ENCODE results near the gene CEP70.
"Not testable (repeated sequence)": the region's sequence is repeated elsewhere in the genome, so short reads cannot be mapped to it uniquely, and the experiment has no call there.

CEP70 gene

DNA sequence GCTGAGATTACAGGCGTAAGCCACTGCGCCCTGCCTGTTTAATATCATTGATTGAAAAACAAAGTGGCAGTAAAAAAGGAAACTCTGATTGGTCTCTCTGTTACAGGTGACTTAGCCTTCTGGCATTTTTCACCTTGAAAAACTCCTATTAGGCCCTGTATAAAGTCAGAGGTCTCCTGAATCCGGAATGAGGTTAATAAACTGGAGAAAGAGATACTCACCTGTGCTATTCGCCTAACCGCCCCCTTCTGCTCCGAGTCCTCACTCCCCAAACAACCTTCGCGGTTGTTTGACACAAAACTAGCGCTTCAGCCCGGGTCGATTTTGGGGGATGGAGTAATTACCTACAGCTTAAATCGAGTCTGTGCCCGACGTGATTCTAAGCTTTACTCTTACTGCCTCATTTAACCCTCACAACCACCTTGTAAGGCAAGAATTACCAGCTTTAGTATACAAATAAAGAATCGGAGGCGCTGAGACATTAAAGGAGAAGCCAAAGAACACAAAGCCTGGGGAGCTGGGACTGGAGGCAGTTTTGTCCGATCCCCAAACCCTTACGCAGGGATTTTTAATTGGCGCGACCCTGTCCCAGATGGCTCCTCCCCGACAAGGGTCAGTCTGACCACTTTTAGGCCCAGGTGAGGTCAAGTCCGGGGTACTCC lies 441 bp downstream of the CEP70 start:
- no peak for DNase-seq (ENCODE audit: low spot score)

DNA sequence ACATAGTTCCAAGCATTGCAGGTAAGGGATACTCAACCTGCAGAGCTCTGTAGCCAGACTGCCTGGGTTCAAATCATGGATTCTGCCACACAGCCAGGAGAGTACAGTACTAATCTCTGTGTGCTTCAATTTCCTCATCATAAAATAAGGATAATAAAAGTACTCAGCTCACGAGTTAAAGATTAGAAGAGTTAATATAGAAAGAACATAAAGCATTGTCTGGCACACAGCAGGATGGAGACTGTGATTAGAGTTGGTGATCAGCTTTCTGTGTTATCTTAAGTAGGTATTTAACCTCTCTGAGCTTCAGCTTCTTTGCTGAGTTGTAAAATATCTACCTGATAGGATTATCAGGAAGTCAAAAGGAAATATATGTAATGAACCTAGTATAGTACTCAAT lies 2.7 kb downstream of the CEP70 start:
- DNase-seq (ENCODE audit: low spot score), result no peak

GRCh38 chr3:138588445-138588844 lies 5.6 kb downstream of the CEP70 start:
- DNase-seq (ENCODE audit: low spot score), result no peak

GRCh38 chr3:138587374-138587773 lies 6.7 kb downstream of the CEP70 start:
- DNase-seq (ENCODE audit: low spot score), result no peak

- DNase-seq (ENCODE audit: low spot score), result no peak
Measured at GRCh38 chr3:138578961-138579574, 15.0 kb downstream of the CEP70 start.

DNA sequence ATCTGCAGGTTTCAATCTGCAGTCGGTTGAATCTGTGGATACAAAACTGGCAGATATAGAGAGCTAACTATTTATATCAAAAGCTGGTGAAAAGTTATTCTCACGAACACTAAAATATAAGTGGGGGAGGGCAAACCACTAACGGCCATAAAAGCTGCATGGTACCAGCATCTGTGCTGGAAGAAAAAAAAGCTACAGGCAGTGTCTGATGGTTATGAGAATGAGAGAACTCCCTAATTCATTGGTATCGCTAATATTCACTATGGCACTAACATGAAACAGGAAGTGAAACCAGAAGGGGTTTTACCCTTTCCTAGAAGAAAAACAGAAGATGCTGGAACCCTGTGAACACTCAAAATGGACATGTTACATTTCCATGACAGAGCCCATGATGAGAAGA lies 15.9 kb downstream of the CEP70 start:
- DNase-seq (ENCODE audit: low spot score), result no peak

- no peak for DNase-seq (ENCODE audit: low spot score)
Measured at GRCh38 chr3:138573138-138573537, 20.9 kb downstream of the CEP70 start.

DNA sequence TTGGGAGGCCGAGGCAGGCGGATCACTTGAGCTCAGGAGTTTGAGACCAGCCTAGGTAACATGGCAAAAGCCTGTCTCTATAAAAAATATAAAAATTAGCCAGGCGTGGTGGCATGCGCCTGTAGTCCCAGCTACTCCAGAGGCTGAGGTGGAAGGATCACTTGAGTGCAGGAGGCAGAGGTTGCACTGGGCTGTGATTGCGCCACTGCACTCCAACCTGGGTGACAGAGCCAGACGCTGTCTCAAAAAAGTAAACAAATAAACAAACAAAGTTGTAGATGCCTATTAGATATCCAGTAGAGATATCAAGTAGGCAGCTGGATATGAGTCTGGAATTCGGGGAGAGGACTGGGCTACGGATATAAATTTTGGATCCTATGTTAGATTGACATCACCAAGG lies 24.4 kb downstream of the CEP70 start:
- not testable (repeated sequence) for DNase-seq (ENCODE audit: low spot score)

DNA sequence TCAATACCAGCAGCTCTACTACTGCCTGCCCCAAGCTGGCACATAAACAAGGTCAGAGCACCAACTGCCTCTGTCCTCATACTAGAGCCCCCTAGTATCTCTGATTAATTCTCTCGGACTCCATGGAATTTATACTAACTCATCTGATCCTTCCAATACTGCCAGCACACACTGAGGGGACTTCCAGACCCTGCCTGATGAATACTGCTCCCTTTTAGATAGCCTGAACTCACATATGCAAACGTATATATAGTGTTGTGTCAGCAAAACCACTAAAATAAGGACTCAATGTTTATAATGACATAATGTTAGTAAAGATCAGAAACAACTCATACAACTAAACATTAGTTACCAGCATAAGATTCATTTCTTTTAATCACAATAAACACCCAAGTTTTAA lies 25.0 kb downstream of the CEP70 start:
- DNase-seq (ENCODE audit: low spot score), result no peak

DNA sequence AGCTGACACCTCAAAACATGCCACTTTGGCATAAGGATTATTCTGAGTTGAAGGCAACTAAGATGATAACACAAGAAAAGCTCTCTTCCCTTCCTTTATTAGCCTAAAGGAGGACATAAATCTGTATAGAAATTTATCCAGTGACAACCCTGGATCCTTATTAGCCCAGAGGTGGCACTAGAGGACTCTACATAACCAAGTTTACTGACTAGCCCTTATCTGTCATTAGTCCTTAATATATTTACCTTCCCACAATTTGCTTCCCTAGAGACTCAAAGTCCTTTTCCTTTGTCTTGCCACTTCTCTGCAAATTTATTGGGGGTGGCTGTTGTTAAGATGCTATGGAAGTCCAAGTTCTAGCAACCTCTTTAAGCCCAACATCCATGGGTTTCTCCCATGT lies 26.7 kb downstream of the CEP70 start:
- DNase-seq (ENCODE audit: low spot score), result no peak

GRCh38 chr3:138566293-138566692 lies 27.8 kb downstream of the CEP70 start:
- DNase-seq (ENCODE audit: low spot score), result not testable (repeated sequence)

DNA sequence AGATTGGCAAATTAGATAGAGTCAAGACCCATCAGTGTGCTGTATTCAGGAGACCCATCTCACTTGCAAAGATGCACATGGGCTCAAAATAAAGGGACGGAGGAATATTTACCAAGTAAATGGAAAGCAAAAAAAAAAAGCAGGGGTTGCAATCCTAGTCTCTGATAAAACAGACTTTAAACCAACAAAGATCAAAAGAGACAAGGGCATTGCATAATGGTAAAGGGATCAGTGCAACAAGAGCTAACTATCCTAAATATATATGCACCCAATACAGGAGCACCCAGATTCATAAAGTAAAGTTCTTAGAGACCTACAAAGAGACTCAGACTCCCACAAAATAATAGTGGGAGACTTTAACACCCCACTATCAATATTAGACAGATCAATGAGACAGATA lies 31.2 kb downstream of the CEP70 start:
- DNase-seq (ENCODE audit: low spot score), result not testable (repeated sequence)

GRCh38 chr3:138560501-138560900 lies 33.6 kb downstream of the CEP70 start:
- no peak for DNase-seq (ENCODE audit: low spot score)

DNA sequence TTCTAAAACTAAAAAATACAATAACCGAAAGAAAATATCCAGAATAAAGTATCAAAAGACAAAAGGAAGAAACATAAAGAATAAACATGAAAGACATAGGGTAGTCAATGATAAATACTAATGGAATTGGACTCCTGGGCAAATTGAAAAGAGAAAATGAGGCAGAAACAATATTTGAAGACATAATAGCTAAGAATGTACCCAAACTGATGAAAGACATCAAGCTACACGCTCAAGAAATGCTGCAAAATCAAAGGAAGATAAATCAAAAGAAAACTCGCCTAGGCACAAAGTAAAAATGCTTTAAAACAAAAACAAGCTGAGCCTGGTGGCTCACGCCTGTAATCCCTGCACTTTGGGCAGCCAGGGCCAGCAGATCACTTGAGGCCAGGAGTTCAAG lies 34.9 kb downstream of the CEP70 start:
- no peak for DNase-seq (ENCODE audit: low spot score)

DNA sequence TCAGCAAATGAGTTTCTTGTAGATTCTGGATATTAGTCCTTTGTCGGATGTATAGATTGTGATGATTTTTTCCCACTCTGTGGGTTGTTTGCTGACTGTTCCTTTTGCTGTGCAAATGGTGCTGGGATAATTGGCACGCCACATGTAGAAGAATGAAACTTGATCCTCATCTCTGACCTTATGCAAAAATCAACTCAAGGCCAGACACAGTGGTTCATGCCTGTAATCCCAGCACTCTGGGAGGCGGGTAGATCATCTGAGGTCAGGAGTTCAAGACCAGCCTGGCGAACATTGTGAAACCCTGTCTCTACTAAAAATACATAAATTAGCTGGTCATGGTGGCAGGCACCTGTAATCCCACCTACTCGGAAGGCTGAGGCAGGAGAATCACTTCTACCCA lies 39.3 kb downstream of the CEP70 start:
- DNase-seq (ENCODE audit: low spot score), result not testable (repeated sequence)

- DNase-seq (ENCODE audit: low spot score), result not testable (repeated sequence)
Measured at GRCh38 chr3:138550958-138551357, 43.1 kb downstream of the CEP70 start.

- DNase-seq (ENCODE audit: low spot score), result no peak
Measured at GRCh38 chr3:138549179-138549977, 44.7 kb downstream of the CEP70 start.

- no peak for DNase-seq (ENCODE audit: low spot score)
Measured at GRCh38 chr3:138547342-138547975, 46.6 kb downstream of the CEP70 start.

GRCh38 chr3:138544546-138544945 lies 49.5 kb downstream of the CEP70 start:
- DNase-seq (ENCODE audit: low spot score), result no peak

GRCh38 chr3:138542977-138543376 lies 51.1 kb downstream of the CEP70 start:
- no peak for DNase-seq (ENCODE audit: low spot score)

DNA sequence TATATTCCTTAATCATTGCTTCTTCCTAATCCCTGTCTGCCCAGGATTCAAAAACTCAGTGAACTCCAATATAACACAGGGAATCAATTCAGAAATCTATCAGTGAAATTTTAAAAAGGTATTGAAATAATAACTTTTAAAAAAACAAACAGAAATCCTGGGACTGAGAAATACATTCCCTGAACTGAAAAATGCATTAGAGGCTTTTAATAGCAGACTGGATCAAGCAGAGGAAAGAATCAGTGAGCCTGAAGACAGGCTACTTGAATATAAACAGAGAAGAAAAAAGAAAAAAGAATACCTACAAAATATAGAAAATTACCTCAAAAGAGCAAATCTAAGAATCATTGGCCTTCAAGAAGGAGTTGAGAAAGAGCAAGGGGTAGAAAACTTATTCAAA lies 54.7 kb downstream of the CEP70 start:
- DNase-seq (ENCODE audit: low spot score), result no peak

- DNase-seq (ENCODE audit: low spot score), result not testable (repeated sequence)
Measured at GRCh38 chr3:138521445-138521844, 72.6 kb downstream of the CEP70 start.
